ENCODE data around the gene PRDM11. TPM values are rescaled to one million over a fixed set of nuclear protein-coding genes. Genes with fewer than 3 reads are reported as not detected.

Gene PRDM11
- total and polyA plus RNA-seq, 4 donors, result 0.64 to 6.9 (median 2.8) TPM

DNA sequence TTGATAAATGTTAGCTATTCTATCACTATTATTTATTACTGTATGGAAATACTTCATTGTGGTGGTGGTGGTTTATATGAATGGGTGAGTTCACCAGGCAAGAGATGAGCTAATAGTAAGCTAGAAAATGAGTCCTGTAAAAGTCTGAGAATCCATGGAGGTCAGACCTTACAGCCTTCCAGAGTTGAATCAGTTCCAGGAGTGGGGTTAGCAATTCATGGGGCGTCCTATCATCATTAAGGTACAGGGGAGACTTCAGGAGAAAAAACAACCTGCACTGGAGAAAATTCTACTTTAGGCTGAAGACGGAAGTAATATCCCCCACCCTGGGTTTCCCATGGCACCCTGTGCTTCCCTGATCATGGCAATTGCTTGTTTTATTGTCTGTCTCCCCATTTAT lies 133.2 kb downstream of the PRDM11 start:
- TF ChIP-seq SP1 (IDR thresholded peaks at IDR 0.05), result no peak
- TF ChIP-seq, protein P1, sequence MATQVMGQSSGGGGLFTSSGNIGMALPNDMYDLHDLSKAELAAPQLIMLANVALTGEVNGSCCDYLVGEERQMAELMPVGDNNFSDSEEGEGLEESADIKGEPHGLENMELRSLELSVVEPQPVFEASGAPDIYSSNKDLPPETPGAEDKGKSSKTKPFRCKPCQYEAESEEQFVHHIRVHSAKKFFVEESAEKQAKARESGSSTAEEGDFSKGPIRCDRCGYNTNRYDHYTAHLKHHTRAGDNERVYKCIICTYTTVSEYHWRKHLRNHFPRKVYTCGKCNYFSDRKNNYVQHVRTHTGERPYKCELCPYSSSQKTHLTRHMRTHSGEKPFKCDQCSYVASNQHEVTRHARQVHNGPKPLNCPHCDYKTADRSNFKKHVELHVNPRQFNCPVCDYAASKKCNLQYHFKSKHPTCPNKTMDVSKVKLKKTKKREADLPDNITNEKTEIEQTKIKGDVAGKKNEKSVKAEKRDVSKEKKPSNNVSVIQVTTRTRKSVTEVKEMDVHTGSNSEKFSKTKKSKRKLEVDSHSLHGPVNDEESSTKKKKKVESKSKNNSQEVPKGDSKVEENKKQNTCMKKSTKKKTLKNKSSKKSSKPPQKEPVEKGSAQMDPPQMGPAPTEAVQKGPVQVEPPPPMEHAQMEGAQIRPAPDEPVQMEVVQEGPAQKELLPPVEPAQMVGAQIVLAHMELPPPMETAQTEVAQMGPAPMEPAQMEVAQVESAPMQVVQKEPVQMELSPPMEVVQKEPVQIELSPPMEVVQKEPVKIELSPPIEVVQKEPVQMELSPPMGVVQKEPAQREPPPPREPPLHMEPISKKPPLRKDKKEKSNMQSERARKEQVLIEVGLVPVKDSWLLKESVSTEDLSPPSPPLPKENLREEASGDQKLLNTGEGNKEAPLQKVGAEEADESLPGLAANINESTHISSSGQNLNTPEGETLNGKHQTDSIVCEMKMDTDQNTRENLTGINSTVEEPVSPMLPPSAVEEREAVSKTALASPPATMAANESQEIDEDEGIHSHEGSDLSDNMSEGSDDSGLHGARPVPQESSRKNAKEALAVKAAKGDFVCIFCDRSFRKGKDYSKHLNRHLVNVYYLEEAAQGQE (IDR thresholded peaks at IDR 0.05), result no peak
- TF ChIP-seq FOXA1 (IDR thresholded peaks at IDR 0.05), result no peak
- TF ChIP-seq GABPA (IDR thresholded peaks at IDR 0.05 in 1 of 2, conservative IDR thresholded peaks at IDR 0.05 in 1 of 2), result no peak
- no peak for TF ChIP-seq JUND (IDR thresholded peaks at IDR 0.05)
- no peak for TF ChIP-seq HNF4G (IDR thresholded peaks at IDR 0.05)
- no peak for TF ChIP-seq RXRA (IDR thresholded peaks at IDR 0.05)
- TF ChIP-seq EGR1 (IDR thresholded peaks at IDR 0.05; ENCODE audit: low read depth in 2 of 2), result no peak
- TF ChIP-seq, protein P2, sequence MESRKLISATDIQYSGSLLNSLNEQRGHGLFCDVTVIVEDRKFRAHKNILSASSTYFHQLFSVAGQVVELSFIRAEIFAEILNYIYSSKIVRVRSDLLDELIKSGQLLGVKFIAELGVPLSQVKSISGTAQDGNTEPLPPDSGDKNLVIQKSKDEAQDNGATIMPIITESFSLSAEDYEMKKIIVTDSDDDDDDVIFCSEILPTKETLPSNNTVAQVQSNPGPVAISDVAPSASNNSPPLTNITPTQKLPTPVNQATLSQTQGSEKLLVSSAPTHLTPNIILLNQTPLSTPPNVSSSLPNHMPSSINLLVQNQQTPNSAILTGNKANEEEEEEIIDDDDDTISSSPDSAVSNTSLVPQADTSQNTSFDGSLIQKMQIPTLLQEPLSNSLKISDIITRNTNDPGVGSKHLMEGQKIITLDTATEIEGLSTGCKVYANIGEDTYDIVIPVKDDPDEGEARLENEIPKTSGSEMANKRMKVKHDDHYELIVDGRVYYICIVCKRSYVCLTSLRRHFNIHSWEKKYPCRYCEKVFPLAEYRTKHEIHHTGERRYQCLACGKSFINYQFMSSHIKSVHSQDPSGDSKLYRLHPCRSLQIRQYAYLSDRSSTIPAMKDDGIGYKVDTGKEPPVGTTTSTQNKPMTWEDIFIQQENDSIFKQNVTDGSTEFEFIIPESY (IDR thresholded peaks at IDR 0.05), result no peak
- no peak for TF ChIP-seq HNF4A (conservative IDR thresholded peaks at IDR 0.05)
- TF ChIP-seq TAF1 (conservative IDR thresholded peaks at IDR 0.05), result no peak
- no peak for TF ChIP-seq RAD21 (IDR thresholded peaks at IDR 0.05)
- no peaks in the 10 kb centered on the region for H3K4me1 ChIP-seq (ENCODE audit: control insufficient read depth in 4 of 4, insufficient read depth in 4 of 4, low read length in 3 of 4)
- peaks cover 0 to 3% (median 0%) of the 10 kb centered on the region in 4 donors for H3K36me3 ChIP-seq (ENCODE audit: control insufficient read depth in 4 of 4, insufficient read depth in 3 of 4, low read depth in 1 of 4, low read length in 3 of 4)
- peaks cover 0 to 6% (median 0%) of the 10 kb centered on the region in 4 donors for H3K9me3 ChIP-seq (ENCODE audit: control insufficient read depth in 4 of 4, low read length in 3 of 4)
- no peak for DNase-seq (ENCODE audit: low spot score)
- H3K4me3 ChIP-seq (ENCODE audit: low read depth in 1 of 3, low read length in 3 of 3), result no peak overlapping the region
- no peak overlapping the region for H3K9ac ChIP-seq (ENCODE audit: low read depth in 1 of 2, low read length in 2 of 2)
- peaks cover 0 to 8% (median 0%) of the 10 kb centered on the region in 4 donors for H3K27me3 ChIP-seq (ENCODE audit: control insufficient read depth in 4 of 4, insufficient read depth in 4 of 4, low read length in 3 of 4)
- WGBS, result 84% methylated on average over 2 of the region's 2 CpGs
- H3K27ac ChIP-seq (ENCODE audit: low read depth in 1 of 2, low read length in 2 of 2), result no peak overlapping the region

DNA sequence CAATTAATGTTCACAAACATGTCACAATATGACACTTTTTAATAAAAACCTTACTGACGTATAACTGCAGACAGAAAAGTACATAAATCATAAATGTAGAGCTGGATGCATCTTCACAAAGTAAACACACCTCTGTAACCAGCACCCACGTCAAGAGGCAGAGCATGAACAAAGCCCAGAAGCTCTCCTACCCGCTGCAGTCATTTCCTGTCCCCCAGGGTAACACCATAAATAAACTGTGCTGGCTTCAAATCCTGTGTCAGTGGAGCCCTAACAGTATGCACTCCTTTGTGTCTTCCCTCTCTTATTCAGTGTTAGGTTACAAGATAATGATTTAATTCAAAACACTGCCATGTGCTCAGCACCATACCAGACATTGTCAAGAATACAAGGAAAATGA lies 134.0 kb downstream of the PRDM11 start:
- H3K4me1 ChIP-seq (ENCODE audit: control insufficient read depth in 4 of 4, insufficient read depth in 4 of 4, low read length in 3 of 4), result no peaks in the 10 kb centered on the region
- no peak overlapping the region for H3K4me3 ChIP-seq (ENCODE audit: low read depth in 1 of 3, low read length in 3 of 3)
- H3K36me3 ChIP-seq (ENCODE audit: control insufficient read depth in 4 of 4, insufficient read depth in 3 of 4, low read depth in 1 of 4, low read length in 3 of 4), result peaks cover 0 to 3% (median 0%) of the 10 kb centered on the region in 4 donors
- TF ChIP-seq FOXA1 (IDR thresholded peaks at IDR 0.05), result no peak
- no peak for TF ChIP-seq HNF4G (IDR thresholded peaks at IDR 0.05)
- no peak for TF ChIP-seq HNF4A (conservative IDR thresholded peaks at IDR 0.05)
- TF ChIP-seq, protein P3, sequence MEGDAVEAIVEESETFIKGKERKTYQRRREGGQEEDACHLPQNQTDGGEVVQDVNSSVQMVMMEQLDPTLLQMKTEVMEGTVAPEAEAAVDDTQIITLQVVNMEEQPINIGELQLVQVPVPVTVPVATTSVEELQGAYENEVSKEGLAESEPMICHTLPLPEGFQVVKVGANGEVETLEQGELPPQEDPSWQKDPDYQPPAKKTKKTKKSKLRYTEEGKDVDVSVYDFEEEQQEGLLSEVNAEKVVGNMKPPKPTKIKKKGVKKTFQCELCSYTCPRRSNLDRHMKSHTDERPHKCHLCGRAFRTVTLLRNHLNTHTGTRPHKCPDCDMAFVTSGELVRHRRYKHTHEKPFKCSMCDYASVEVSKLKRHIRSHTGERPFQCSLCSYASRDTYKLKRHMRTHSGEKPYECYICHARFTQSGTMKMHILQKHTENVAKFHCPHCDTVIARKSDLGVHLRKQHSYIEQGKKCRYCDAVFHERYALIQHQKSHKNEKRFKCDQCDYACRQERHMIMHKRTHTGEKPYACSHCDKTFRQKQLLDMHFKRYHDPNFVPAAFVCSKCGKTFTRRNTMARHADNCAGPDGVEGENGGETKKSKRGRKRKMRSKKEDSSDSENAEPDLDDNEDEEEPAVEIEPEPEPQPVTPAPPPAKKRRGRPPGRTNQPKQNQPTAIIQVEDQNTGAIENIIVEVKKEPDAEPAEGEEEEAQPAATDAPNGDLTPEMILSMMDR (IDR thresholded peaks at IDR 0.05; ENCODE audit: low read depth, low read length, missing input control), result no peak
- TF ChIP-seq EGR1 (IDR thresholded peaks at IDR 0.05; ENCODE audit: low read depth in 2 of 2), result no peak
- no peak for TF ChIP-seq NR2F2 (IDR thresholded peaks at IDR 0.05)
- no peak for TF ChIP-seq RAD21 (IDR thresholded peaks at IDR 0.05)
- TF ChIP-seq, protein P4, sequence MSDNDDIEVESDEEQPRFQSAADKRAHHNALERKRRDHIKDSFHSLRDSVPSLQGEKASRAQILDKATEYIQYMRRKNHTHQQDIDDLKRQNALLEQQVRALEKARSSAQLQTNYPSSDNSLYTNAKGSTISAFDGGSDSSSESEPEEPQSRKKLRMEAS (IDR thresholded peaks at IDR 0.05), result no peak
- TF ChIP-seq, protein P2 (IDR thresholded peaks at IDR 0.05), result no peak
- TF ChIP-seq, protein P5, sequence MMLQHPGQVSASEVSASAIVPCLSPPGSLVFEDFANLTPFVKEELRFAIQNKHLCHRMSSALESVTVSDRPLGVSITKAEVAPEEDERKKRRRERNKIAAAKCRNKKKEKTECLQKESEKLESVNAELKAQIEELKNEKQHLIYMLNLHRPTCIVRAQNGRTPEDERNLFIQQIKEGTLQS (IDR thresholded peaks at IDR 0.05), result no peak
- no peak for TF ChIP-seq JUND (IDR thresholded peaks at IDR 0.05)
- TF ChIP-seq RXRA (IDR thresholded peaks at IDR 0.05), result no peak
- TF ChIP-seq, protein P1 (IDR thresholded peaks at IDR 0.05), result no peak
- TF ChIP-seq FOXA2 (IDR thresholded peaks at IDR 0.05), result no peak
- no peak for DNase-seq (ENCODE audit: low spot score)
- H3K9ac ChIP-seq (ENCODE audit: low read depth in 1 of 2, low read length in 2 of 2), result no peak overlapping the region
- peaks cover 0 to 14% (median 2%) of the 10 kb centered on the region in 4 donors for H3K27me3 ChIP-seq (ENCODE audit: control insufficient read depth in 4 of 4, insufficient read depth in 4 of 4, low read length in 3 of 4)
- 72% methylated on average over 3 of the region's 3 CpGs for WGBS
- H3K9me3 ChIP-seq (ENCODE audit: control insufficient read depth in 4 of 4, low read length in 3 of 4), result peaks cover 0 to 6% (median 0%) of the 10 kb centered on the region in 4 donors
- no peak overlapping the region for H3K27ac ChIP-seq (ENCODE audit: low read depth in 1 of 2, low read length in 2 of 2)

All from liver (tissue), 9 donors.